NCI-H2171 treated with DMSO at 0.1 percent for 48 hours (cell line): ENCODE data around the gene PMIS2.

Source experiments
- DNase-seq: peaks from one replicate; lab custom pipeline; 2025; lab: John Stamatoyannopoulos, UW

The PMIS2 gene

DNA sequence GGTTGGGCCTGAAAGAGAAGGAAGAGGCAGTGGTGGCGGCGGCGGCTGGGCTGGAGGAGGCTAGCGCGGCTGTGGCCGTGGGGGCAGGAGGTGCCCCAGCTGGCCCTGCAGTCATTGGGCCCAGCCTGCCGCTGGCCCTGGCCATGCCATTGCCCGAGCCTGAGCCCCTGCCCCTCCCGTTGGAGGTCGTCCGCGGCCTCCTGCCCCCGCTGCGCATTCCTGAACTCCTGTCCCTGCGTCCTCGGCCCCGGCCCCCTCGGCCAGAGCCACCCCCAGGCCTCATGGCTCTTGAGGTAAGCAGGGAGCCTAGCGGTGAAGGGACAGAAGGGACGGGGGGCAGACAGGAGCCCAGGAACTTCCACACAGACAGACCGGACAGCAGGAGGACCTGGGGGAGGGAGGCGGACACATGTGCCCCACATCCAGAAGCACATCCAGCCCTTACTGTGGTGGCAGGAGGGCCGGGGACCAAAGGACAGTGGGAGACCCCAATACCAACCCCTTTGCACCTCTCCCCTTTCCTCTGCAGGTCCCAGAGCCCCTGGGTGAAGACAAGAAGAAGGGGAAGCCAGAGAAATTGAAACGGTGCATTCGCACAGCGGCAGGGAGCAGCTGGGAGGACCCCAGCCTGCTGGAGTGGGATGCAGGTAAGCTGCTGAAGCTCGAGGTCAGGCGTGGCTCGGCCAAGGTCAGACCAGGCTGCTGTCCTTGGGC, 47.9 kb downstream of the PMIS2 start:
- no peak for DNase-seq

DNA sequence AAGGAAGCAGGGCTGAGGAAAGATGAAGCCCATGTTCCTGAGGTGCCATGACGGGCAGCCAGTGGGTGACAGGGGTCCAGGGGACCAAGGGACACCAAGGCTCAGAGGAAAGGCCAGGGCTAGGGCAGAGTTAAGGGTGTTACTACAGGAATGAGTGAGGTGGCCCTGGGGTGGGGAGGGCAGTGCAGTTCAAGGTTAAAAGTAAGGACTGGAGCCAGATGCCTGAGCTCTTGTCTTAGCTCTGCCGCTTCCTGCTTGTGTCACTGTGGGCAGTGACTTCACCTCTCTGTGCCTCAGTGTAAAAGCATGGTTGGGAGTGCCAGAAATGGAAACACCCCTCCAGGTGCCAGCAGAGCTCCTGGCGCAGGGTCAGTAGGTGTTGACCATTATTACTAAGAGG, 50.7 kb downstream of the PMIS2 start:
- DNase-seq, result no peak
